Left lung (tissue), 10 donors: ENCODE measurements around the gene GABRQ. TPM values are rescaled to one million over a fixed set of nuclear protein-coding genes. Genes with fewer than 3 reads are reported as not detected.

Source experiments
- ATAC-seq: fragments of 200-7000 bp; cut with Tn5 transposase; one replicate; pipeline ENCODE4 v1.9.1; 2020; ENCODE audit warnings: moderate library complexity
- DNase-seq, 4 donors: peaks; one replicate each; pipeline ENCODE4 v3.0.0-alpha.2; 2013 to 2020
- H3K27ac ChIP-seq, 2 donors: fragments of 200-600 bp; sonication (generic) in 1 of 2; one replicate each; pipeline versions ENCODE4 v1.5.0 to v1.8.0; 2020 to 2021
- H3K27me3 ChIP-seq, 2 donors: fragments of 200-600 bp; sonication (generic) in 1 of 2; one replicate each; pipeline versions ENCODE4 v1.5.0 to v1.8.0; 2020 to 2021
- H3K36me3 ChIP-seq, 2 donors: fragments of 200-600 bp; sonication (generic) in 1 of 2; one replicate each; pipeline versions ENCODE4 v1.5.0 to v1.8.0; 2020 to 2021
- H3K4me1 ChIP-seq, 2 donors: fragments of 200-600 bp; one replicate each; pipeline ENCODE4 v1.8.0; 2021
- H3K4me3 ChIP-seq, 2 donors: fragments of 200-600 bp; sonication (generic) in 1 of 2; one replicate each; pipeline versions ENCODE4 v1.5.0 to v1.8.0; 2020 to 2021; ENCODE audit warnings: mild to moderate bottlenecking in 1 of 2
- H3K9me3 ChIP-seq, 2 donors: fragments of 200-600 bp; sonication (generic) in 1 of 2; one replicate each; pipeline versions ENCODE4 v1.5.0 to v1.8.0; 2020 to 2021
- intact Hi-C, 2 donors: fragments of 100-400 bp; cut with DNase I; formaldehyde crosslinking; loops; one replicate each; pipeline versions ENCODE4 v1.11.2 to v1.14.2; 2022
- polyA plus RNA-seq, 6 donors: library from polyadenylated mRNA; unstranded; fragments of 120-200 nt; gene quantifications; one replicate each; pipeline ENCODE4 v1.2.1, GENCODE V29; 2013; ENCODE audit not compliant: insufficient read length in 6 of 6
- total RNA-seq, 2 donors: library from RNA; stranded (reverse); fragmentation: NEBNext Ultra II Directional; extraction: Animal tissue kit (Norgen Biotek cat#: 25700); gene quantifications; one replicate each; pipeline ENCODE4 v1.2.1, GENCODE V29; 2021
- TF ChIP-seq, protein P1 (sequence below), 2 donors: fragments of 200-600 bp; sonication (generic) in 1 of 2; IDR thresholded peaks; one replicate each; pipeline versions ENCODE4 v1.5.0 to v1.8.0; 2021; ENCODE audit warnings: antibody characterized with exemption in 2 of 2
- donor health status: DM: no; HTN: yes; CAD: no.
- donor health status: DM: no; HTN: no; CAD: no.

GABRQ gene
- total and polyA plus RNA-seq, 8 donors = 0.63 to 1.1 (median 0.88) TPM; not detected in 2

GRCh38 chrX:152639426-152639825, 1.7 kb downstream of the GABRQ start:
- H3K4me1 ChIP-seq = no peaks in the 10 kb centered on the region
- intact Hi-C loops = loop anchor here in 1 of 2 donors (5.0 kb wide), 1 partner anchor 887 kb away; no protein-coding TSS in a partner anchor
- no peaks in the 10 kb centered on the region for H3K36me3 ChIP-seq
- H3K4me3 ChIP-seq = no peak overlapping the region
- DNase-seq (no peak), ATAC-seq (no peak)
- H3K27ac ChIP-seq = no peak overlapping the region
- no peaks in the 10 kb centered on the region for H3K9me3 ChIP-seq
- TF ChIP-seq, protein P1, sequence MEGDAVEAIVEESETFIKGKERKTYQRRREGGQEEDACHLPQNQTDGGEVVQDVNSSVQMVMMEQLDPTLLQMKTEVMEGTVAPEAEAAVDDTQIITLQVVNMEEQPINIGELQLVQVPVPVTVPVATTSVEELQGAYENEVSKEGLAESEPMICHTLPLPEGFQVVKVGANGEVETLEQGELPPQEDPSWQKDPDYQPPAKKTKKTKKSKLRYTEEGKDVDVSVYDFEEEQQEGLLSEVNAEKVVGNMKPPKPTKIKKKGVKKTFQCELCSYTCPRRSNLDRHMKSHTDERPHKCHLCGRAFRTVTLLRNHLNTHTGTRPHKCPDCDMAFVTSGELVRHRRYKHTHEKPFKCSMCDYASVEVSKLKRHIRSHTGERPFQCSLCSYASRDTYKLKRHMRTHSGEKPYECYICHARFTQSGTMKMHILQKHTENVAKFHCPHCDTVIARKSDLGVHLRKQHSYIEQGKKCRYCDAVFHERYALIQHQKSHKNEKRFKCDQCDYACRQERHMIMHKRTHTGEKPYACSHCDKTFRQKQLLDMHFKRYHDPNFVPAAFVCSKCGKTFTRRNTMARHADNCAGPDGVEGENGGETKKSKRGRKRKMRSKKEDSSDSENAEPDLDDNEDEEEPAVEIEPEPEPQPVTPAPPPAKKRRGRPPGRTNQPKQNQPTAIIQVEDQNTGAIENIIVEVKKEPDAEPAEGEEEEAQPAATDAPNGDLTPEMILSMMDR (IDR thresholded peaks at IDR 0.05) = no peak
- peaks cover 24 to 47% of the 10 kb centered on the region in 2 donors for H3K27me3 ChIP-seq

- TF ChIP-seq, protein P1 (IDR thresholded peaks at IDR 0.05) = no peak
- no peak for ATAC-seq
These were observed 2.5 kb downstream of the GABRQ start for GRCh38 chrX:152640034-152640818.

DNA sequence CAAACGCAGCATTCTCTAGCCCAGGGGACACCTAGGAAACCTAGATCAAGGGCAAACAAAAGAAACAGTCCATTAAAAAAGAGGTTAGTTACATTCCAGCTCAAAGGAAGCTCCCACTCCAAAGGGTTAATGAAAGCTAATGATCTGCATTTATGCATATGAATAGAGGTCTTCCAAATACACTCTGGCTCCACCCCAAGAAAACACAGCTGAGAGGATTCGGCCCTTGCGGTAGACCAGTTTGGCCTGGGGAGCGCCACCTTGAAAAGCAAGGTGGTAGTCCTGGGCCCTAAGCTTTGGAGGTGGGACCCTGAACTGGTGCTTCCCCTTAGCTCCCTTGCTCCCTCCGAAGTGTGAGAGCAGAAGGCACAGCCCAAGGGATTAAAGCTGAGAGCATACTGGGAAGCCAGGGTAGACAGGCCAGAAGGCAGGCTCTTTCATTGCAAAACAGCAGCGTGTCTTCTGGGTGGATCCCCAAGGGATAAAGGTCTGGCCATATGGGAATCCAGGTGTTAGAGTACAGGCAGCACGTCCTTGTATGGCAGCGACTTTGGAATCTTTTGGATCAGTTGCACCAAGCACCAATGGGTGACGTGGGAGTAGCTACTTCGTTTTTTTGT, 3.7 kb downstream of the GABRQ start:
- H3K9me3 ChIP-seq = no peaks in the 10 kb centered on the region
- H3K4me1 ChIP-seq = no peaks in the 10 kb centered on the region
- no peak for ATAC-seq
- H3K4me3 ChIP-seq = no peak overlapping the region
- no peak overlapping the region for H3K27ac ChIP-seq
- TF ChIP-seq, protein P1 (IDR thresholded peaks at IDR 0.05) = no peak
- no peaks in the 10 kb centered on the region for H3K36me3 ChIP-seq
- DNase-seq = no peak
- H3K27me3 ChIP-seq = peaks cover 23 to 43% of the 10 kb centered on the region in 2 donors
- intact Hi-C loops = no loop called here

More at GRCh38 chrX:152640034-152640818, 2.5 kb downstream of the GABRQ start:
- Histone ChIP-seq H3K36me3 (no peaks in the 10 kb centered on the region), H3K4me3 (no peak overlapping the region), H3K27me3 (peaks cover 24 to 47% of the 10 kb centered on the region in 2 donors), H3K27ac (no peak overlapping the region), H3K4me1 (no peaks in the 10 kb centered on the region), H3K9me3 (no peaks in the 10 kb centered on the region)
- intact Hi-C loops = no loop called here
- no peak for DNase-seq

- DNase-seq (no peak), ATAC-seq (no peak)
- intact Hi-C loops = no loop called here
- Histone ChIP-seq H3K4me1 (no peaks in the 10 kb centered on the region), H3K27me3 (peaks cover 16 to 36% of the 10 kb centered on the region in 2 donors), H3K36me3 (no peaks in the 10 kb centered on the region), H3K9me3 (no peaks in the 10 kb centered on the region), H3K4me3 (no peak overlapping the region), H3K27ac (no peak overlapping the region)
- TF ChIP-seq, protein P1 (IDR thresholded peaks at IDR 0.05) = no peak
These were observed 4.3 kb downstream of the GABRQ start for GRCh38 chrX:152641996-152642395.

GRCh38 chrX:152642931-152643564, 5.4 kb downstream of the GABRQ start:
- Histone ChIP-seq H3K36me3 (no peaks in the 10 kb centered on the region), H3K27me3 (peaks cover 7 to 26% of the 10 kb centered on the region in 2 donors), H3K4me3 (no peak overlapping the region), H3K4me1 (no peaks in the 10 kb centered on the region), H3K9me3 (no peaks in the 10 kb centered on the region), H3K27ac (no peak overlapping the region)
- DNase-seq = no peak
- ATAC-seq = no peak
- intact Hi-C loops = no loop called here
- TF ChIP-seq, protein P1 (IDR thresholded peaks at IDR 0.05) = no peak
